LNCaP clone FGC (cell line): ENCODE measurements around the gene SORL1.
A peak's percentile ranks its signal among the peaks of the same experiment; 100 is the strongest.

ENCODE experiments used
- DNase-seq: peaks from one replicate; pipeline ENCODE4 v3.0.0-alpha.2; 2011; ENCODE audit warnings: low read depth
- H3K4me3 ChIP-seq: 2 replicates; pipeline ENCODE4 v1.5.1; 2011; ENCODE audit warnings: mild to moderate bottlenecking, low read depth, low read length, control low read depth
- TF ChIP-seq, protein P1 (sequence below): IDR thresholded peaks from 2 replicates; pipeline ENCODE4 v1.5.1; 2012; ENCODE audit warnings: mild to moderate bottlenecking; ENCODE audit not compliant: control insufficient read depth, insufficient read depth; ENCODE audit errors: extremely low read depth

The SORL1 gene

DNA sequence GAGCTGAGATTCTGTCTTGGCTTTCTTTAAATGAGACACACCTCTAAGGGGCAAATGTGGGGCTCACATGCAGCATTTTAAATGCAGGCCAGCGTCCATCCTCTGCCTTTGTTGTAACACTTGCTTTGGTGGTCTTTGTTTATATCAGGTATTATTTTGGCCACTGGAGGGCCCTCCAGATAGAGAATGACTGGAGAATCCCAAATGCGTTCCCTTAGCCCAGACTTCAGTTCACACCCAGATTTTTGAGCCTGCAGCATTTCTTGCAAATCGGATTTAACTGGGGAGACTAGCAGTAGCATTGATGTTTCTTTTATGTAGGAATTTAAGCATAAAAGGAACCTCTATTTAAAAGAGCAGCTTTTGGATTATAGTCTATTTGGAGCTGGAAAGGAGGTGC lies 200.9 kb downstream of the SORL1 start:
- no peak for DNase-seq
- H3K4me3 ChIP-seq, result no peak overlapping the region
- TF ChIP-seq, protein P1, sequence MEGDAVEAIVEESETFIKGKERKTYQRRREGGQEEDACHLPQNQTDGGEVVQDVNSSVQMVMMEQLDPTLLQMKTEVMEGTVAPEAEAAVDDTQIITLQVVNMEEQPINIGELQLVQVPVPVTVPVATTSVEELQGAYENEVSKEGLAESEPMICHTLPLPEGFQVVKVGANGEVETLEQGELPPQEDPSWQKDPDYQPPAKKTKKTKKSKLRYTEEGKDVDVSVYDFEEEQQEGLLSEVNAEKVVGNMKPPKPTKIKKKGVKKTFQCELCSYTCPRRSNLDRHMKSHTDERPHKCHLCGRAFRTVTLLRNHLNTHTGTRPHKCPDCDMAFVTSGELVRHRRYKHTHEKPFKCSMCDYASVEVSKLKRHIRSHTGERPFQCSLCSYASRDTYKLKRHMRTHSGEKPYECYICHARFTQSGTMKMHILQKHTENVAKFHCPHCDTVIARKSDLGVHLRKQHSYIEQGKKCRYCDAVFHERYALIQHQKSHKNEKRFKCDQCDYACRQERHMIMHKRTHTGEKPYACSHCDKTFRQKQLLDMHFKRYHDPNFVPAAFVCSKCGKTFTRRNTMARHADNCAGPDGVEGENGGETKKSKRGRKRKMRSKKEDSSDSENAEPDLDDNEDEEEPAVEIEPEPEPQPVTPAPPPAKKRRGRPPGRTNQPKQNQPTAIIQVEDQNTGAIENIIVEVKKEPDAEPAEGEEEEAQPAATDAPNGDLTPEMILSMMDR, result no peak

DNA sequence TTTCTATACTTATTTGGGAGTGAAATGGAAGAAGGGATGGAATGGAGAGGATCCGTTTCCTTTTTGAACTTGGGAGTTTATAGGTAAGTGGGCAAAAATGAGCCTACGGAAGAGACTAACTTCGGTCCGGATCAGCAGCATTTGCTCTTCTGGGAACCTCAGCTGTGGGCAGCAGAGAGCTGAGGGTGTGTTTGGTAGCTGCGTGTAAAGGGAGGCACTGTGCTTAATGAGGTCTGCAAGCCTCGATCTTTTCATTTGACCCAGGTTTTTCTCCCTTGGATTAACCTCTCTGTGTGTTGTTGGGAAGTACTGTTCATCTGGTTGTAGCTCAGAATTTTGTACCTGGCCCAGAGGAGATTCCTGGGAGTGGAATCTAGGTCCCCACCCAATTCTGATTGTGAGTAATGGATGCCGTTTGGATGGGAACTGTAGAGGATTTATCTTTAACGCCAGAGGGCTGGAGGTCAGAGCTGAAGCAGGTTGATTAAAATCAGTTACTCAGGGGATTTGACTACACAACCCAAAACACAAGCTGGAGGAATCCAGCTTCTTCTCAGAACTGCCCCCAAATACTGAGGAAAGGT lies 202.2 kb downstream of the SORL1 start:
- peak overlapping the region; percentile 52 for H3K4me3 ChIP-seq
- TF ChIP-seq, protein P1, result no peak
- DNase-seq, result no peak

DNA sequence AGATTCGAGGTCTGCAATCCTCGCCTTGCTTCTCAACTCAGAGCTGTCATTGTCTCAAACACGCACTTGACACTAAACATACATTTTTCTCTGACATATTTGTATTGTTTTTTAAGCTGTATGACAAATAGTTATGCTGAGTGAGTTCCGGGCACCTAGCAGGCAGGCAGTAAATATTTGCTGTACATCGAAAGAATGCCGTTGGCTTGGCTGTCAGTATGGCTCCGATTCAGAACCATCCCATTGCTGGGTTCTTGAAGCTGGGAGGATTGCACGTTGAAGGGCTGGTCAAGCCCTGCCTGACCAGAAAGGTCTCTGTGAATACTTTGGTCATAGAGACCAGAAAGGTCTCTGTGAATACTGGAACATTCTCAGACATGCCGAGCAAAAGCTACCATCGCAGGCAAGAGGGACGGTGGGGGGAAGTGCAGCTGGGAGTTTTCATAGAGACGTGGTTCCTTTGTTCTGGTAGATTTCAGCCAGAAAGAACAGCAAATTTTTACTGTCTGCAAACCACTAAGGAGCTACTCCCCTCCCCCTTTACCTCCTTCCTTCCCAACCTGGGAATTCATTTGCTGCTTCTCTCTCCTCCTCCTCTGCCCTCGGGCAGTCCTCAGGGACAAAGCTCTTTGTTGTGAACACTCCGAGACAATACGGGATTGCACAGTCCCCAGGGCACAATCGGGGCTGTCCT lies 202.9 kb downstream of the SORL1 start:
- peak; percentile 67 for DNase-seq
- TF ChIP-seq, protein P1, result no peak
- H3K4me3 ChIP-seq, result peak overlapping the region; percentile 52

DNA sequence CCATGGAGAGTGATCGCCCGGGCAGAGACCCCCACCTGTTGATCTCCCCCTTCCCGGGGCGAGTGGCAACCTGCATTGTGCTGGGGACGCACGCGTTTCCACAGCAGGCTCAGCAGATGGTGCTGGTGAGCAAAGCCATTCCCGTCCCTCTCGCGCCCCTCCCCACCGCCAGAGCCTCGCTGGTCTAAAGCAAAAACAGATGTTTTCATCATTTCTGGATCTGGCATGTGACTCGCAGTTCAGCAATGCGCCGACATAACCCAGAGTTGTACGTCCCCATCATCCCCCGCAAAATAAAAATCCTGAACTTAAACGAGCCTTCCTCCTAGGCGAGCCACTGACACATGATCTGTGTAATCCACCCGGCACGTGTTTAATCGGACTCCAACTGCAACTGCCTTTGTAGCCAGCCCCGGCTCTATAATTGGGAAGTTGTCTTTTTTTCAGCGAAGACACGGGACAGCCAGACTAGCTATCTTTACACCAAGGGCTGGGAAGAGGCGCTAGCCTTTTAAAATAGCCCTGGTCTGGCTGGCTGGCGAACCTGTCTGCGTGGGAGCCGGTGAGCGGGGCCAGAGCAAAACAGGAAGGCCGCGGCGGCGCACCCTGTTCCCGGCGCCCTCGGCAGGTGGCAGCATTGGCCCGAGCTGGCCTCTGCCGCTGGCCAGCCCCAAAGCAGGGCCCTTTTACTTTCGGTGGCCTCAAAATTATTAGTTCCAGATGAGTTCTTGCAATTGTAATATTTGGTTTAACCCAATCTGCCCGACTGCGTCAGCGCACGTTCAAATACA lies 203.6 kb downstream of the SORL1 start:
- DNase-seq, result peak; percentile 30
- TF ChIP-seq, protein P1, result peak; percentile 94
- peak overlapping the region; percentile 52 for H3K4me3 ChIP-seq

DNA sequence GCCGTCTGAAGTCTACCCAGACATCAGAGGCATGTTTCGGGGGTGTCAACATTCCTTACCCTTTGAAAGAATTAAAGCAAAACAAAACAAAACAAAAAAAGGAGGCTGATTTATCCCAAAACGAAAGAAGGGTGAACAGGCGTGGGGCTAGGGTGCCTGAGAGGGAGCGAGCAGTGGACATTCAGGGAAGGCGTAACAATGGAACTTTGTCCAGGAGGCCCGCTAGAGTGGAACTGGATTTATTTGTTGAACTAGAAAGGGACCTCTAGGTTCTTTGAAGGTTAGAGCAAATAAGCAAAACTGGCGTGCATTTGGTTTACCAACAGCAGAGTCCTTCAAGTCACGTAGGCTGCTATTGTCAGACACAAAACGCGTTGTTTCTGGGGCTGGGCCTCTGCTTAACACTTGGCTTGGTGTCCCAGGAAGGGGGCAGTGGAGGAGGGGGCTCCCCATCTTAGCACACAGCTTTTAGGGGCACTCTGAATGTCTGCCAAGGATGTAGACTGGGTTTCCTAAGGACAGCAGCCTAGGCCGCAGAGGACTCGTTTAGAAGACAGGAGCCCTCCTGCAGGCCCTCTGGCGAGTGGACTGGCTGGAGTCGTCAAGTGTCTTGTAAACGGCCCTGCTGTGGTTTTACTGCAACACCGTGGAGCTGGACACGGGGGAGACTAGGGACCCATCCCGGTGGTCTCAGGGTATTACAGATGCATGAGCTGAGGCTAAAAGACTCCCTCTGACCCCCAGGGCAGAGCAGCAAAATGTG lies 204.4 kb downstream of the SORL1 start:
- no peak overlapping the region for H3K4me3 ChIP-seq
- TF ChIP-seq, protein P1, result no peak
- DNase-seq, result no peak

DNA sequence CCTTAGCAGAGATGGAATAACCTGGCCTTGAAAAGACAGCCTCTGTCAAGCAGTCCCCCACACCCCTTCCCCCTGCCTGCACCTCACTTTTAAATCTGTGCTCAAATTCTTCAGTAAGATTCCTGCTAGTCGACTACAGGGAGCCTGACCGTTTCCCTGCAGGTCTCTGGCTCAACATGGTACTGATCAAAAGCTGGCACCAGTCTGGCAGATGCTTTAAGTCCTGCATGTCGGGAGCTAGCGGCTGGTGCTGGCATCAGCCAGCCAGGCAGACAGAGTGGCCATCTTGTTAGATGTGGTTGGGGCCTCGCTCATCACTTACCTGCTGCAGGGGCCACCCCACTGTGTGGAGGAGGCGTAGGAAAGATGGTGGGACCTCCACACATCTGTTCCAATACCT lies 205.0 kb downstream of the SORL1 start:
- H3K4me3 ChIP-seq, result no peak overlapping the region
- TF ChIP-seq, protein P1, result no peak
- DNase-seq, result no peak
